NCI-H2107 treated with DMSO at 0.1 percent for 48 hours (cell line): ENCODE results near the gene CCDC91.

ENCODE experiments used
- DNase-seq: peaks from one replicate; lab custom pipeline; 2025; ENCODE audit not compliant: unreplicated experiment; lab: John Stamatoyannopoulos, UW

The CCDC91 gene

DNA sequence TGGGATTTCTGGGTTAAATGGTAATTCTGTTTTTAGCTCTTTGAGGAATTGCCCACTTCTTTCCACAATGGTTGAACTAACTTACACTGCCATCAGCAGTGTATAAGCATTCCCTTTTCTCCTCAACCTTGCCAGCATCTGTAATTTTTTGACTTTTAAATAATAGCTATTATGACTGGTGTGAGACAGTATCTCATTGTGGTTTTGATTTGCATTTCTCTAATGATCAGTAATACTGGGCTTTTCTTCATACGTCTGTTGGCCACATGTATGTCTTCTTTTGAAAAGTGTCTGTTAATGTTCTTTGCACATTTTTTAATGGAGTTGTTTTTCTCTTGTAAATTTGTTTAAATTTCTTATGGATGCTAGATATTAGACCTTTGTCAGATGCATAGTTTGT, 323.7 kb downstream of the CCDC91 start:
- no peak for DNase-seq

DNA sequence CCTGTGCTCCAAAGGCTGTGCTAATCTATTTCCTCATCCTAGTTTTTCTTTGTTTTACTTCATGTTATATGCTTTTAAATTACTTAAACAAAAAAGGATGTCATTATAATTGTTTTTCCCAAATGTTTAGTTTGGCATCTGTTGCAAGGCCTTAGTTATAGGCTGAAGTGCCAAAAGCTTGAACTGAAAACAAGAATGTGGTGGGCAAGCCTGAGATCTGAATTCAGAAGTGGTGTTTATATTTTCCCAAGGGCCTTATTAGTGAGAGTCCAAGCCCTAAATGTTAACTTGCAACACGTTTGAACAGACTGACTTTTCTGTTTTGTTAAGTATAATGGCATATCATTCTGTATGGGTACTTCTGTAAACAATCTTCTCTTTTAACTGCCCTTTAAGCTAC, 326.8 kb downstream of the CCDC91 start:
- no peak for DNase-seq

DNA sequence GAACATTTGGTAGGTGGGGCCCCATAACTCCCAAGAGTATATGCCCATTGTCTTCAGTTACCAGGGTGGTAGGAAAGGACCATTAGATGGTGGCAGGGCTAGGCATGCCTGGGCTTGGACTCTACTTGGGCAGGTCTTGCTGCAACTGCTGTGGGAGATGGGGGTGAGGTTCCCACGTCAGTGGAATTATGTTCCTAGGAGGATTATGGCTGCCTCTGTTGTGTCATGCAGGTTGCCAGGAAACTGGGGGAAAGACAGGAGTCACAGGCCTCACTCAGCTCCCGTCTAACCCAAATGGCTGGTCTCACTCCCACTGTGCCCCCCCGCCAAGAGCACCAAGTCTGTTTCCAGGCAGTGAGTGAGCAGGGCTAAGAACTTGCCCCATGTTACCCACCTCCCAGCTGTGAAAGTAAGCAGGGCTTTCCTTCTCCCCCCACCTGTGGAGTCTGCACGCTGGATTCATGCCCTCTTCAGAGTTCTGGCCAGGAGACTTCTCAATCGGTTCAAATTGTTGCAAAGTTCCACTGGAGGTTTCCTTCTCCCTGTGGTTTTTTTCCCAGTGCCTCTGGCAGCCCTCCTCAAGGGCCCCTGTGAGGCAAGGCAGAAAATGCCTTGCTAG, 337.5 kb downstream of the CCDC91 start:
- no peak for DNase-seq

DNA sequence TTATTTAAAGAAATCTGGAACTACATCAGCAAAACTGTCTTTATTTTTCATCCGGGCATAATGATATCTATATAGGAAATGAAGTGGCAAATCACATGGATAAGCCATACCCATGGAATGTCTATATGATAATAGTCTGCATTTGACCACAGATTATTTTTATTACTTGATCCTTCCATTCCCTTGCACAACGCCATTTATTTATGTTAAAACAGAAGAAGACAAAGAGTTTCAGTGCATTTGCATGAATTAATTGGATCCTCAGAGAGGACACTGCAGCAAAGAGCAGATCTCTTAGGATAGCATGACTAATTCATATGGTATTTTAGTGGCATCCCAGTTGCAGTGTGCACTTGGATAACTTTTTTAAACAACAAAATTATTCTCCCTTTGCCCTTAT, 345.0 kb downstream of the CCDC91 start:
- no peak for DNase-seq

DNA sequence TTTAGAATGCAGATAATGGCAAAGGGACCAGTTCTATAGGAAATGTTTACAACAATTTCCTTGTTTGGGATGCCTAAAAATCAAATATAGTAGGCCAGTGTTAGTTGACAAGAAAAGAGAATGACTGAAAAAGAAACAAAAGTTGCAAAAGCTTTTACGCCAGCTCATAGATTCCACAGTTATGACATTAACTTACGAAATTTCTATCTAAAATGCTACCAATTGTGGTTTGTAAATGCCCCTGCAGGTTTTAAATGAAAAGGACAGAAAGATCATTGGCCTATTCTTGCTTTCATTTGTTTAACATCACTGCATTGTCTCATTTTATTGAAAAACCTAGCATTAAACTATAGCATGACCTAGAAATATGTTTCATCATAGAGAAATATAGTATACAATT, 345.8 kb downstream of the CCDC91 start:
- DNase-seq, result no peak

DNA sequence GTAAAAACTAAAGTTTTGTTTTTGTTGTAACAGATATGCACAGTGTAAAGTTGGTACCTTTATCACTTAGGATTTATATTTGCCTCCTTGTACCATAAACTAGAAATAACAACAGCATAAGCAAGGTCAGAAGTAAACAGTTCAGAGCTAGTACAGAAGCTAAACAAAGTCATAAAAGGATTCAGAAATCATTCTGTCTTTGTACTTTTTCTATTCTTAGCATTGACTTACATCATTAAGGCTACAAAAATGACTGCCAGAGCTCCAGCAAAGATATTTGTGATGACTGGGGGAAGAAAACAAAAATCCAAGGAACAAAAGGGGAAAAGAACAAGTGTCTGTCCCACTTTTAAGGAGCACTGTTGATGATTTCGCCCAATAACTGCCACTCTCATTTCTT, 347.2 kb downstream of the CCDC91 start:
- no peak for DNase-seq

DNA sequence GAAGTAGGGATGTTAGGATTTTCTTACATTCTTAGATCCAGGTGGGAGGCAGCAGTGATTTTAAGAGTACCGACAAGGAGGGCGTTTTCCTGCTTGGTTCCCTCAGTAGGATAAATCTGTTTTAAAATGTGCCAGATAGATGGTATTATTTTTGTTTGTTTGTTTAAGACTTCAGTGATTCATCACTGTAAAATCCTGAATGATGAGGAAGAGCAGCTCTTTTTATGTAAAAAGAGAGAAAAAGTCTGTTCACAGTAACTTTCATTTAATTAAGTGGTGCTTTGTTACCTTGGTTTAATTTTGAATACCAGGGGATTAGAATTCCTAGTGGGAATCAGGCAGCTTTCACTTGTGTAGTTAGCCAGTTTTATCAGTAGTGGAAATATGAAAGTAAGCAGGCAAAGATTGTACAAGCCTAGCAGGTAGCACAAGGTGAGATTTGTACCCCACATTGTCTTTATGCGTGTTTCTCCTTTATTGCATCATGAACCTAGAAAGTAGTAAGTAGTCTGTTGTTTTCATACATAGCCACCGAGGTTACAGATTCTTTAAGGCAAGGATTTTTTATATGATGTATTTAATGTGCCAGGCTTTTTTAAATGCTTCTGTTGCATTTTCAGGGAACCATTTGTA, 349.6 kb downstream of the CCDC91 start:
- DNase-seq, result no peak

DNA sequence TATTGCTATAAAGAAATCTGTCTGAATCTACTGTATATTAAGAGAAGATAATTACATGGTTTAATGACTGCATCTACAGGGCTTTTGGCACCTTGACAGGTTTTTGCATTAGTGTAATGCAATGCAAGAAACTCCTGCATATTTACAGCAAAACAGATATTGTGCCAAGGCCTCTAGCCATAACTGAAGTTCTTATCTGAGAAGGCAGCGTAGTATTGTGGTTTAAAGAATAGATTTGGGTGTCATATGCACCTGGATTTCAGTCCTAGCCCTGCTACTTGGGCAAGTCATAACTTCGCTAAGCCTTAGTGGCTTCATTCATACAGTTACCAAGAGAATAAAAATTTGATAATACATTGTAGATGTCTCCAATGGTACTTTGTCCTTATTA, 350.1 kb downstream of the CCDC91 start:
- DNase-seq, result no peak

DNA sequence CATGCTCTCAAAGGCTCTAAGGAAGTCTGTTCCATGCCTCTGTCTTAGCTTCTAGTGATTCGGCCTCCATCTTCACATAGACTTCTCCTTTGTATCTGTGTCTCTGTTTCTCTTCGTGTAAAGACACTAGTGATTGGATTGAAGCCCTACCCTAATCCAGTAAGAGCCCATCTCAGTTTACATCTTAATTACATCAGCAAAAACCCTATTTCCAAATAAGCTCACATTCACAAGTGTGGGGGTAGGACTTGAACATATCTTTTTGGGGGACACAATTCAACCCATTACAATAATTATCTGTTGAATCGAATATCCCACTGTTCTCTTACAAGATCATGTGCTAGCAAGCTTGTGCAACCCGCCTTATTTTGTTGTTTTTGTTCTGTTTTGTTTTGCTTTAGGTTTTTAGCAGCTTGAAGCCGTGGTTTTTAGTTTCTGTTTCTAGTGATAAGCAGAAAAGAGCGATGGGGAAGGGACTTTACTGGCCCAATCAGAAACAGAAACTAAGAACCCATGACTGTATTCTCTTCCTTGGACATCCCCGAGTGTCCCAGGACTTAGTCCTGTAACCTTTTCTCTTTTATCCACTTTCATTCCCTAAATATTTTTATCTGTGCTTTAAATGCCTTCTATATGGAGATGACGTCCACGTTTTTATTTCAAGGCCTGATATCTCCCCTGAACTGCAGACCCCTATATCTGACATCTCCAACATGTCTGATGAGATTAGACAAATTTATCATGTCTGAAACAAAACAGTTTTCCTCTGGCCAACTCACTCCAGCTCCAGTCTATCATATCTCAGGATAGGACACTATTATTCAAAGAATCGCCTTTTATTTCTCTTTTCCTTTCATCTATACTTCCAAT, 353.0 kb downstream of the CCDC91 start:
- no peak for DNase-seq

DNA sequence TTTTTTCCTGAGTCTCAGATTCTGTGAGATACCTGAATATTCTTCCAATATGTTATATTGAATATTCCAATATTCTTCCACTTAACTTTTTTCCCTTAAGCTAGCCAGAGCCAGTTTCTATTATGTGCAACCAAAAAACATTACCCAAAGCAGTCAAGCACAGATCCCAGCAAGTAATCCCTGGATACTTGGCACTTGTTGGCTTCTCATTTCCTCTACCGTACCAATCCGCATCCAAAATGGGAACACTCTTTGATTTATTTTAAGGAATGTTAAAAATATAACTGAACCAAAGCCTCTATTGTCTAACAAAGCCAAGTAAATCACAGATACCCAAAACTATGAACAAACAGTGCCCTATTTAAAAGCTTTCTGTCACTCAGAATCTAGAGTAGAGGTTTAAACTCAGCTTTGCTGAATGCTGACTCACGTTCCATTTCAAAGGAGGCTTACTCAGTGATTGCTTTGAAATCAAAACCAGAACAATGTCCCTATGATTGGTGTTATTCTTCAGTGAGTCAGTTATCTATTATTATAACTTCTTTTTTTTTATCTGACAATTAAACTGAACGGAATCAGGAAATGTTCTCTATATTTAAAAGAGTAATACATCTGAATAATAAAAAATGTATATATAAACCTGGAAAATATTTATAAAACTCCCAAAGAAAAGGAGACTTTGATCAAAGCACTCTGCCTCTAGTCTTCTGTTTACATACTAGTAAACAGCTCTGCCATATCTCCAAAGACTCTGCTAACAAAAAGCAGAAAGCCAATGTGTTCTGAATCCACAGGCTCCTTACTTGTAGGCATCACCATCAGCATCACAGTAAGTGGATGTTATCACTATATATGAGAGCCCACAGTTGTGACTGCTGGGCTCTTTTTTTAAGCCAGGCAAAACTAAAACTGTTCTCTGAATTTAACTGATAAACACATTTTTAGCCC, 360.8 kb downstream of the CCDC91 start:
- DNase-seq, result no peak

DNA sequence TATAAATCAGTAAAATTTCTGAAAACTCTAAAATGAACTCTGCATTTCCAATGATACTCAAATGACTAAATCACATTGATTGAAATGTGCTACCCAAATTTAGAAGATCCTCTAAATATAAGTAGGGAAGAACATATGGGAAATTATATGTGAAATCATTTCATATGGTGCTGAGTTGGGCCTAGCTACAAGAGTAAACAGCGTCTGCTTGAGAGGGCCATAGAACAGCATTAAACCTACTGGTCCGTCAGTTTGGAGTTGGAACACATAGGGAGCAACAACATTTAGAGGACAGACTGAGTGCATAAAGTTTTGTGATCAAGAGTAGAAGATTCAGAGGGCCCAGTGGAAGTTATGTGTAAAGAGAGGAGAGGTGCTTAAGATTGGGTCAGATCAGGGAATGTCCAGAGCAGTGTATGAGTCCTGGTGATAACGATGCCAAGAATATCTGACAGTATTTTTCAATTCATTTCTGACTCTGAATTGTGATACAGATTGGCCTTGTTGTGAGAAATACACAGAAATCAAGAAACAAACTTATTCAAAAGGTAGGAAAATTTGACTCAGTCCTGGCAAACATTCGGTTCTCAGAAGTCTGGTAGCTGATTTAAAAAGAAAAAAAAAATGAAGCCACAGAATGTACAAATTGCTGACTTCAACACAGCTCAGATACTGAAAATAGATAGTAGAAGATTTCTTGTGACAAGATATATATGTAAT, 362.2 kb downstream of the CCDC91 start:
- no peak for DNase-seq

DNA sequence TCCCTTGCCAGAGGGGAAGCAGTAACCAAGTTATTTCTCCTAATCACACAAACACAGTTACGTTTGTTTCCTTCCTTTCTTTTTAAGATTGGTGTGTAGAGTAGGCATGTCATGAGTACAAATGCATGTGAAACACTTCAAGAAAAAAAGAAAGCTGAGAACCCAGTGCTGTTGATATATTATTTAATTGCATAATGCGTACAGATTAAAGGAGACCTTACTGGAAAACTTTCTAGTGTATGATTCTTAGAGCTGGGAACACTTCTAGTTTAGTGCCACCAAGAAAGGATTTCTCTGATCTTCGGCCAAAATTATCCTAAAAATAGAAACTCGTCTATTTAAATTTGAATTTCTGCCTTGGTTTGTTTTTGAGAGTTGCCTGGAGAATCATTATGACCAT, 365.5 kb downstream of the CCDC91 start:
- DNase-seq, result no peak

DNA sequence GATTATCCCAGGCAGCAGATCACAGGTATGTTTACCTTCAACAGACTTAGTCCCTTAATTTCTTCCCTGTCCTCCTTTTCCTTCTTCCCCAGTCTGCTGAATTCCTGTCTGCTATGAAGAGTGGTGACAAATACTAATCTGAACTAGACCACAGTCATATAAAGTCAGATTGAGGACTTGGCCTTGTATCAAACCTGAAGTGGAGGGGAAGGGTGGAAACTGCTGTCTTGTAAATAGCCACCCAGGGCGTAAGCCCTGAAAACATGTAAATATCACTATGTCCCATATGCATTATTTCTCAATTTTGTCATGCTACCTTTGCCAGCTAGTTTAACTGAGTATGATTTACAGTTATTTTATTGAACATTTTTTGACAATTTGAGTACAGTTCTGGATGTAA, 368.0 kb downstream of the CCDC91 start:
- no peak for DNase-seq

DNA sequence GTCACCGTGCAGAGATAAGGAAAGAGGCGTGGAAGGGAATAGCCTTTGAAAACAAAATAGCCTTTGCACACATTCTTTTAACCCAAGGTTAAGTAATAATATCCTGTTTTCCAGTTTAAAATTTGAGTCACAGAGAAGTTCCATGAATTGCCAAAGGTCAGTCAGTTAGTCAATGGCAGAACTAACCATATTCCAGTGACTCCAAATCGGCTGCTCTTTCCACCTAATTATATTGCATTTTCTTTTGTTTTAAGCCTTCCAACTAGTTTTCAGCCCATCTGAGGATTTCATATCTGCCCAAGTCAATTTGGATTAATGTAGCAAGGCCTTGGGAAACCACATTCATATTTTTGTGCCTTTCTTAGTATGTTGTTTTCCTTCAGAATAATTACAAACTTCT, 373.0 kb downstream of the CCDC91 start:
- DNase-seq, result no peak

DNA sequence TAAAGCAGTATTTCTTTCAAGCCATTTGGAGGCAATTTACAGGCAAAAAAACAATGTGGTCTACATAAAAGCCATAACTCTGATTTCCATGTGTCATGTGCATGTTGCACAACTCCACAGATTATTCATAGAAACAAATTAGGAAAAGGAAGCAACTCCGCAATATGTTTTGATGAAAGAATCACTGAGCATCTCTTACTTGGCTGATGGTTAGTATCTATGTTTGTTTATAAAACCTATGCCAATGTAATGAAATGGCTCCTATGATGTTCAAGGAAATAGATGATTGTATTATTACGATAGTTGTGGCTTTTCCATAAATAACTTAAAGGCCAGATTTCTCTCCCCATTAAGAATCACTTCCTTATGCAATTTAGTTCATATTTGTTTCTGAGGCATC, 373.7 kb downstream of the CCDC91 start:
- DNase-seq, result no peak

DNA sequence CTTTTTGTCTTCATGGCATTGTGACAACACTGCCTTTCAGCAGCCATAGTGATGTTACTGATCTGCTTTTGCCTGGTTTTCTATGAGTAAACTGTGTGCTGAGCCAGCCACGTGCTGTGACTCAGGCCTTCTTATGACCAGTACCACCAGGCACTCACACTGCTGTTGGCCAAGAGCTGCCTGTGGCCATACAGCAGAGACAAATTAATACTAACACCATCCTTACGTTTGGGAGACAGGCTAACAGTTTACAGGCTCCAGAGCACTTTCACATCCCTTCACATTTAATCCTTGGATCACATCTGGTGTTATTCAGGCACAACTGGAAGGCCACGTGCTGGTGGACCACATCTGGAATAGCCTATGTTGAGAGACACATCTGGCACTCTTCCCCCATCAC, 377.9 kb downstream of the CCDC91 start:
- DNase-seq, result no peak

DNA sequence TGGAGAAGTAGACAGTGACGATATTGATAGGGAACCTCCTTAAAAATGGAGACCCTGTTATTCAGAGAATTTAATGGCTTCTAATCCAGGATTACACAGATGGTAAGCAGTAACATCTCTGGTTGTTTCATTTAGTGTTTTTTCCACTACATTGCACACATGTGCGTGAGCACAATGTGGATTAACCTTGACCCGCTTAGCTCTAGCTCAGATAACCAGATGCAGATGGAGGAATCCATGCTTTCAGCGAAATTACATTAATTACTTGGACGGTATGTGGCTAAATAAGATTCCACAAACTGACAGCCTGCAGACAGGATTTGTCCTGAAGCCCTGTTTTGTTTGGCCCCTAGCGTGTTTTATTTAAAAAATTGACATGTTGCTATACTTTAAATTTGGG, 378.4 kb downstream of the CCDC91 start:
- DNase-seq, result no peak

DNA sequence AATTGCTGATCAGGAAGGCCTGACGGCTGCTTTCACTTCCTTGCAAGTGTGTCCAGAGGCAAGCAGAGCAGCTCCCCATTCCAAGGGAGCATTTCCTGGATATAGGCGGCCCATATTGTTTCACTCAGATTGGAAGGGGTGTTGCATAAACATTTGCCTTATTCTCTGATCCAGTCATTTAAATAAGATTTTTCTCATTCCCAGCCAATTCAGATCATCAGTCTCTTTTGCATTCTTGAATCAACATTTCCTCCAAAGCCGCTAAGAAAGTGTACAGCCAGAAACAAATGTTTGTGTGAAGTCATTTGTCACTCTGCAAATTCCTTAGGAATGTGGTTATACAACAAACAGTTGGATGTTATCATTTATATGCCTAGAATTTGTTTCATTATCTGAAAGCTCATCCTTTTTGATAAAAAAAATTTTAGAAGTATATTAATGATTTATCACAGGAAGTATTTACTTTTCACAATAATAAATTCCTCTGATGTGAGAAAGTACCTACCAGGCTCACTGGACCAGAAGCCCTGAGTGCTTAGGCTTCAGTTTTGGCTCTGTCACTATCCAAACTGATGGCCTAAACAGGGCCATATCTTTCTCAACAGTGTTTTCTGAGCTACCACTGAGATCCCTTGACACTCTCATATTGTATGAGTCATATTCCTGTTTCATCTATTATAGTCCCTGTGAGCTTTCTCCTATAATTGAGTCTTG, 379.6 kb downstream of the CCDC91 start:
- no peak for DNase-seq

DNA sequence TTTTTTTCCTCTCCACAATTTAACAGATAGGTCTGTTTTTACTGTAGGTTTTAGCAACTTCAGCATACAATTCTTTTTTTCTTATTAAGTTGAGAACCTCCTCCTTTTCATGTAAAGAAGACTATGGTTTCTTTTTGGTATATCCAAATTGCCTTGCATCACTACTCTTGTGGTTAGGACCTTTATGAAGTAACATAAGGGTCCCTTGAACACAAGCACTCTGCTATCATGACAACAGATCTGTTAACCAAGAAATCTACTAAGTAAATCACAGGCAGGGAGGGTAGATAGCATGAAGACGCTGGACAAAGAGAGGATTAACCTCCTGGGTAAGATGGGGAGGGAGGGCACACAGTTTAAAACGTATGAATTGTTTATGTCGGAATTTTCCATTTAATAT, 380.6 kb downstream of the CCDC91 start:
- no peak for DNase-seq
